UCSD-AML1 (cell line): ENCODE results near the gene RGR.

Source experiments
- DNase-seq: peaks from one replicate; lab custom pipeline; 2025; ENCODE audit not compliant: unreplicated experiment; lab: John Stamatoyannopoulos, UW

RGR gene

DNA sequence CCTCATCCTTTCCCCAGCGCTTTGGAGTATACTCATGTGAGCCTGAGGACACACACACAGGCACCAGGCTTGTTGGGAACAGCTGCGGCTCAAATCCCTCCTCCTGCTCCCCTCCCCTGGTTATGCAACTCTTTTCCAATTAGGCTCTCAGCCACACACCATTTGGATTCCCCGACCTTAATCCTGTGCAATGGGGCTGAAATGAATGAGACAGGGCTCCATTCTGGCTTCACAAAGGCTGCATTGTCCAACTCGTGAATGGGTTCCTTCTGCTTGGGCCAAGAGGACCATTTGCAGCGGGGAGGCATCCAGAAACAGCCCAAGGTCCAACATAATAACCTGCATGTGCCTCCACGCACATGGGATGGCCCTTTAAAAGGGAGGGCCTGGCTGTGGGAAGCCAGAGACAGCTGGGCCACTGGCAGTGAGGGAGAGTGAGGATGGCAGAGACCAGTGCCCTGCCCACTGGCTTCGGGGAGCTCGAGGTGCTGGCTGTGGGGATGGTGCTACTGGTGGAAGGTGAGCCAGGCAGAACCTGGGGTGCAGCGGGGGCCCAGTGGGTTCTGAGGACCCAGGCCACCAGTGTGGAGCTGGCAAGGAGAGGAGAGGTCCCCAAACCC, at the start of gene RGR:
RGR (plus strand) TSS at position 403 of the 620 bp plus-strand sequence; CDS start at position 441, 38 bp downstream.
- DNase-seq: no peak

GRCh38 chr10:84196083-84196482, 48.8 kb upstream of the RGR start:
- DNase-seq: no peak

DNA sequence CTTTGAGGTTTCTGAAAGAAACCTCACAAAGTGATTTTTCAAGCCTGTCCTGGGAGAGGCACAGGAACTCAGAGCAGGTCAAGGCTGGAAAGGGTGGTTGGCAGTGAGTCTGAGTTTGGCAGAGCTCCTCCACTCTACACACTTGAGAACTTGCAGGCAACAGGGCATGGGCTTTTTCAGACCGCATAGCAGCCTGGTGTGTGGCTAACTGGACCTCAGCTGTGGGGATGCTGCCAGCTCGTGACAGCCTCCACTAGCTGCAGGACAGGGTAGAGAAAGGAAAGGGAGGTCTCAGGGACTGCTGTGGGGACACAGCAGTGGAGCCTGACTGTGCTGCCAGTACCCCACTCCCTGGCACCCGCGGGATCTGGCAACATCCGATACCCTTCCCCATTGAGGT, 47.9 kb upstream of the RGR start:
- DNase-seq: no peak

GRCh38 chr10:84197643-84198042, 47.2 kb upstream of the RGR start:
- DNase-seq: no peak

GRCh38 chr10:84198206-84198915, 46.5 kb upstream of the RGR start:
- no peak for DNase-seq

GRCh38 chr10:84200537-84201243, 44.2 kb upstream of the RGR start:
- no peak for DNase-seq

- DNase-seq: no peak
Observed at GRCh38 chr10:84201244-84201606, 43.6 kb upstream of the RGR start.

- no peak for DNase-seq
Observed at GRCh38 chr10:84201682-84202081, 43.2 kb upstream of the RGR start.

- no peak for DNase-seq
Observed at GRCh38 chr10:84202349-84202748, 42.5 kb upstream of the RGR start.

GRCh38 chr10:84204122-84204521, 40.7 kb upstream of the RGR start:
- no peak for DNase-seq

- no peak for DNase-seq
Observed at GRCh38 chr10:84204610-84205009, 40.2 kb upstream of the RGR start.

DNA sequence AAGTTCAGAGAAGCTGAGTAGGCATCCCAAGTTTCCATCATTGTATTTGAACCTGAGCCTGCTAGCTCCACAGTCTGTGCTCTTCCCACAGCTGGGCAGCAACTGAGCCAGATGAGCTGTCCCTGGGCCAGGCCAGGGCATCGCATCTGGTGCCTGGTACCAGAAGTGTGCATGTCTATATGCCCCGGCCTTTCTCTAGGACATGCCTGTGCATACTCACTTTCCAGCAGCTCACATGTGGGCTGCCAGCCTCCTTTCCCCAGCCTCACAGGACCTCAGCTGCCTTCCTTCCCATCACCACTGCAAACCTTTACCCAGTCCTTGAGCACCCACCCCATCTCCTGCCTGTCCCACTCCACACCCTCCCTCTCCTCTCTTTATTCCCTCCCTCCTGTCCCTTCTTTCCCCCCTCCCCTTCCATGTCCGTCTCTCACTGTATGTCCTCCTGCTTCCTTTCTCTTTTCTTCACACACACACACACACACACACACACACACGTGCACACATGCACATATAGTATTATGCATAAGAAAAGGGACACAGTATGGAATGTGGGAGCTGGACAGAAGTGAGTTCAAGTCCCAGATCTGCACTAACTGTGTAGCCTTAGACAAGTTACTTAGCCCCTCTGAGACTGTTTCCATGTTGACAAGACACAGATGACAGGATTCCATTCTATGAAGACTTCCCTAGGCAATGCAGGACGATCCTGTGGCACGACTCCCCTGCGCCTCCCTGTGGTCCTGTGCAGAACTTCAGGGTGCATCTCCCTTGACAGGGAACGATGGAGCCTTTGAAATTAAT, 39.6 kb upstream of the RGR start:
- peak; percentile 64 for DNase-seq

DNA sequence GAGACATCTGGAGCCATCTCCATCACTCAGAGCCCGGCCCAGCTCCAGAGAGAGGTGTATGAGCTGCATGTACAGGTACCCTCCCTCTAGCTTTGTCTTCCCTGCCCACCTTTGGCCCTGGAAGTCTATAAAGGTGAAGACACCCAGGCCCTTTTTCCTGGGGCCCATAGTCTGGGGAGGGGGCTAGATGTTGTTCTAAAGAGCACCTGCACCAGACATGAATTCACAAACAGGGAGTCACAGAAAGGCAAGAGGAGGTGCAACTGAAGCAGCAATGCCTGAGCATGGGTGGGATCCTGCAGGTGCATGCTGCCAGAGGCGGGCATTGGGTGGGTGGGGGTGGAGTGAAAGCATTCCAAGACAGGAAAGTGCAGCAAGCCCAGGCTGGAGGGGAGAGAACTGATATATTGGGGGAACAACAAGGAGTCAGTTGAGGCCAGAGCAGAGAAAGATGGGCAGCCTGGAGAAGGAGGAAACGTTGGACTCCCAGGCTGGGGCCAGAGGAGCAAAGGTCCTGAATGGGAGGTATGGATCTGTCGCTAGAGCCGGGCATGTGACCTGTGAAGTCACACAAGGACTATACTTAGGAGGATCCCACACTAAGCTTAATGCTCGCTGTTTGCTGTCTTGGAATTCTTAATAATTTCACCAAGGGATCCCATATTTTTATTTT, 38.9 kb upstream of the RGR start:
- DNase-seq: no peak

DNA sequence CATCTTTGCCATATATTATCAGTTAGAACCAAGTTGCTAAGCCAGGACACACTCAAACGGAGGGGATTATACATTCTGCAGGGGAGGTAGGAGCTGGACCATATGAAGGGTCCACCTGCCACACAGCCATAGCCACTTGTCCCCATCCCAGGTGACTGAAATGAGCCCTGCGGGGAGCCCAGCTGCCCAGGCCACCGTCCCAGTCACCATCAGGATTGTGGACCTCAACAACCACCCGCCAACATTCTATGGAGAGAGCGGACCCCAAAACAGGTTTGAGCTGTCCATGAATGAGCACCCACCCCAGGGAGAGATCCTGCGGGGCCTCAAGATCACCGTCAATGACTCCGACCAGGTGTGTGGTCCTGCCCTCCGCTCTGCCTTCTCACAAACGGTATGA, 36.8 kb upstream of the RGR start:
- DNase-seq: no peak

GRCh38 chr10:84211566-84211965, 33.3 kb upstream of the RGR start:
- DNase-seq: no peak

GRCh38 chr10:84212014-84212413, 32.8 kb upstream of the RGR start:
- no peak for DNase-seq

GRCh38 chr10:84213076-84213475, 31.8 kb upstream of the RGR start:
- DNase-seq: no peak

GRCh38 chr10:84214046-84214572, 30.7 kb upstream of the RGR start:
- no peak for DNase-seq

GRCh38 chr10:84214612-84215235, 30.1 kb upstream of the RGR start:
- peak; percentile 19 for DNase-seq

- no peak for DNase-seq
Observed at GRCh38 chr10:84216834-84217233, 28.0 kb upstream of the RGR start.
